ENCODE measurements around the gene GLIS1. TPM values are rescaled to one million over a fixed set of nuclear protein-coding genes. Genes with fewer than 3 reads are reported as not detected.

The GLIS1 gene
- polyA plus RNA-seq, 1 donor from 2014 or later, result not detected

DNA sequence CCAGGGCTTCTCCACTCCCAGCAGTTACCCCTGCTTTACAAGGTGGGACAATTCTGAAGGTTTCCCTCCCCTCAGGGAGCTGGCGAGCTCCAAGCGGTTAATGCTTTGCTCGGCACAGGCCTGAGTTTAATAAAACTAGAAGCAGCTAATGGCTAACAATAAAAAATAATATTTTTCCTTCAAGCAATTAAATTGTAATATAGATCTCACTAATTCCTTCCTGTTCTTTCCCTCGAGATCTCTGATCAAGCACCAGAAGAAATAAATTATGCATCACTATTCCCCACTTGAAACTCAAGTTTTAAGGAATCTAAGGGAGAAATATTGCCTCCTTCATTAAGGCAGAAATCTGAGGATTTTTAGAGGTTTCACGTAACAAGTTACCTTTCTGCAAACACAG is 42.9 kb downstream of the GLIS1 start:
- H3K79me2 ChIP-seq (replicated peaks; ENCODE audit: insufficient read depth, low read length), result no peaks in the 10 kb centered on the region
- H3K4me3 ChIP-seq (ENCODE audit: low read length), result no peak overlapping the region
- no peak overlapping the region for H3K4me2 ChIP-seq (ENCODE audit: low read length)
- no peak overlapping the region for H2AFZ ChIP-seq (ENCODE audit: low read depth, low read length)
- no peak overlapping the region for H3K9ac ChIP-seq (ENCODE audit: low read length)
- no peaks in the 10 kb centered on the region for H3F3A ChIP-seq (ENCODE audit: insufficient read depth, low read length, poor library complexity, severe bottlenecking)
- H3K9me2 ChIP-seq (ENCODE audit: insufficient read depth, low read length), result no peaks in the 10 kb centered on the region
- no peaks in the 10 kb centered on the region for H3K9me3 ChIP-seq (ENCODE audit: low read length)
- H3K36me3 ChIP-seq (ENCODE audit: insufficient read depth, low read length), result no peaks in the 10 kb centered on the region
- no peaks in the 10 kb centered on the region for H3K27me3 ChIP-seq (ENCODE audit: insufficient read depth, low read depth, low read length)
- TF ChIP-seq SMC3 (conservative IDR thresholded peaks at IDR 0.05; ENCODE audit: poor library complexity), result no peak
- no peak for TF ChIP-seq EZH2 (IDR thresholded peaks at IDR 0.05; ENCODE audit: borderline replicate concordance, insufficient read depth, low read length, poor library complexity, severe bottlenecking)
- TF ChIP-seq POLR2AphosphoS5 (IDR thresholded peaks at IDR 0.05), result no peak
- no peak for TF ChIP-seq TAF1 (IDR thresholded peaks at IDR 0.05; ENCODE audit: low read depth)
- TF ChIP-seq EP300 (conservative IDR thresholded peaks at IDR 0.05; ENCODE audit: poor library complexity, severe bottlenecking), result no peak
- TF ChIP-seq RAD21 (conservative IDR thresholded peaks at IDR 0.05), result no peak
- TF ChIP-seq REST (IDR thresholded peaks at IDR 0.05; ENCODE audit: borderline replicate concordance), result no peak
- no peak overlapping the region for H3K27ac ChIP-seq (ENCODE audit: low read length)
- H4K20me1 ChIP-seq (ENCODE audit: insufficient read depth), result no peaks in the 10 kb centered on the region

- H3K9me3 ChIP-seq (ENCODE audit: low read length), result no peaks in the 10 kb centered on the region
- H3F3A ChIP-seq (ENCODE audit: insufficient read depth, low read length, poor library complexity, severe bottlenecking), result no peaks in the 10 kb centered on the region
- H2AFZ ChIP-seq (ENCODE audit: low read depth, low read length), result no peak overlapping the region
- H3K4me3 ChIP-seq (ENCODE audit: low read length), result no peak overlapping the region
- H4K20me1 ChIP-seq (ENCODE audit: insufficient read depth), result no peaks in the 10 kb centered on the region
- no peaks in the 10 kb centered on the region for H3K27me3 ChIP-seq (ENCODE audit: insufficient read depth, low read depth, low read length)
- H3K9me2 ChIP-seq (ENCODE audit: insufficient read depth, low read length), result no peaks in the 10 kb centered on the region
- no peaks in the 10 kb centered on the region for H3K36me3 ChIP-seq (ENCODE audit: insufficient read depth, low read length)
- no peak overlapping the region for H3K9ac ChIP-seq (ENCODE audit: low read length)
- H3K79me2 ChIP-seq (replicated peaks; ENCODE audit: insufficient read depth, low read length), result no peaks in the 10 kb centered on the region
- H3K27ac ChIP-seq (ENCODE audit: low read length), result no peak overlapping the region
- TF ChIP-seq MXI1 (conservative IDR thresholded peaks at IDR 0.05; ENCODE audit: poor library complexity, severe bottlenecking), result no peak
- no peak for TF ChIP-seq TAF1 (IDR thresholded peaks at IDR 0.05; ENCODE audit: low read depth)
- no peak for TF ChIP-seq RAD21 (conservative IDR thresholded peaks at IDR 0.05)
- TF ChIP-seq, protein P1, sequence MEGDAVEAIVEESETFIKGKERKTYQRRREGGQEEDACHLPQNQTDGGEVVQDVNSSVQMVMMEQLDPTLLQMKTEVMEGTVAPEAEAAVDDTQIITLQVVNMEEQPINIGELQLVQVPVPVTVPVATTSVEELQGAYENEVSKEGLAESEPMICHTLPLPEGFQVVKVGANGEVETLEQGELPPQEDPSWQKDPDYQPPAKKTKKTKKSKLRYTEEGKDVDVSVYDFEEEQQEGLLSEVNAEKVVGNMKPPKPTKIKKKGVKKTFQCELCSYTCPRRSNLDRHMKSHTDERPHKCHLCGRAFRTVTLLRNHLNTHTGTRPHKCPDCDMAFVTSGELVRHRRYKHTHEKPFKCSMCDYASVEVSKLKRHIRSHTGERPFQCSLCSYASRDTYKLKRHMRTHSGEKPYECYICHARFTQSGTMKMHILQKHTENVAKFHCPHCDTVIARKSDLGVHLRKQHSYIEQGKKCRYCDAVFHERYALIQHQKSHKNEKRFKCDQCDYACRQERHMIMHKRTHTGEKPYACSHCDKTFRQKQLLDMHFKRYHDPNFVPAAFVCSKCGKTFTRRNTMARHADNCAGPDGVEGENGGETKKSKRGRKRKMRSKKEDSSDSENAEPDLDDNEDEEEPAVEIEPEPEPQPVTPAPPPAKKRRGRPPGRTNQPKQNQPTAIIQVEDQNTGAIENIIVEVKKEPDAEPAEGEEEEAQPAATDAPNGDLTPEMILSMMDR (IDR thresholded peaks at IDR 0.05; ENCODE audit: poor library complexity, severe bottlenecking), result no peak
- no peak for TF ChIP-seq EP300 (conservative IDR thresholded peaks at IDR 0.05; ENCODE audit: poor library complexity, severe bottlenecking)
- no peak for TF ChIP-seq POLR2AphosphoS5 (IDR thresholded peaks at IDR 0.05)
- no peak for TF ChIP-seq EZH2 (IDR thresholded peaks at IDR 0.05; ENCODE audit: borderline replicate concordance, insufficient read depth, low read length, poor library complexity, severe bottlenecking)
- TF ChIP-seq REST (IDR thresholded peaks at IDR 0.05; ENCODE audit: borderline replicate concordance), result no peak
- no peak for TF ChIP-seq SMC3 (conservative IDR thresholded peaks at IDR 0.05; ENCODE audit: poor library complexity)
- H3K4me2 ChIP-seq (ENCODE audit: low read length), result no peak overlapping the region
Observed at GRCh38 chr1:53695116-53695515, 43.8 kb downstream of the GLIS1 start.

Measured in neural cell (in vitro differentiated cells).